Colonic mucosa (tissue), 4 donors: ENCODE results near the gene ZFP36. TPM values are rescaled to one million over a fixed set of nuclear protein-coding genes. Genes with fewer than 3 reads are reported as not detected.

Source experiments
- DNase-seq: peaks from one replicate; pipeline ENCODE4 v3.0.0-alpha.2; 2020
- H3K27ac ChIP-seq: fragments of 200-600 bp; one replicate; pipeline ENCODE4 v1.8.0; 2021
- H3K27me3 ChIP-seq: fragments of 200-600 bp; one replicate; pipeline ENCODE4 v1.8.0; 2021
- H3K36me3 ChIP-seq: fragments of 200-600 bp; one replicate; pipeline ENCODE4 v1.8.0; 2021
- H3K4me1 ChIP-seq: fragments of 200-600 bp; one replicate; pipeline ENCODE4 v1.8.0; 2021; ENCODE audit warnings: mild to moderate bottlenecking
- H3K4me3 ChIP-seq: fragments of 200-600 bp; one replicate; pipeline ENCODE4 v1.8.0; 2021
- H3K9ac ChIP-seq, 2 donors: one replicate each; pipeline ENCODE4 v1.7.0; 2013; ENCODE audit warnings: control low read depth in 2 of 2, low read depth in 2 of 2, low read length in 2 of 2
- H3K9me3 ChIP-seq: fragments of 200-600 bp; one replicate; pipeline ENCODE4 v1.8.0; 2021
- CTCF ChIP-seq: fragments of 200-600 bp; IDR thresholded peaks from one replicate; pipeline ENCODE4 v1.8.0; 2022; ENCODE audit warnings: antibody characterized with exemption, mild to moderate bottlenecking
- intact Hi-C: fragments of 100-400 bp; cut with DNase I; formaldehyde crosslinking; loops from one replicate; pipeline ENCODE4 v1.14.1; 2022
- total RNA-seq, 2 donors: library from RNA; stranded (reverse); fragmentation: NEBNext Ultra II Directional in 1 of 2; extraction: Animal tissue kit (Norgen Biotek cat#: 25700) in 1 of 2; gene quantifications; one replicate each; pipeline ENCODE4 v1.2.1, GENCODE V29; 2021
- donor health status: healthy.
- donor health status: DM: no; HTN: no; CAD: no.
- donor health status: DM: no; HTN: no; CAD: no.

ZFP36 gene
- total RNA-seq, 2 donors from 2014 or later: 120 to 121 TPM

- no peak overlapping the region for H3K4me3 ChIP-seq
- DNase-seq: no peak
- no peak for TF ChIP-seq CTCF
- no peak overlapping the region for H3K27ac ChIP-seq
- intact Hi-C loops: no loop called here
- H3K4me1 ChIP-seq: peaks cover 2% of the 10 kb centered on the region
- H3K9ac ChIP-seq: no peak overlapping the region
- H3K36me3 ChIP-seq: no peaks in the 10 kb centered on the region
- peaks cover 15% of the 10 kb centered on the region for H3K27me3 ChIP-seq
- H3K9me3 ChIP-seq: no peaks in the 10 kb centered on the region
Measured at GRCh38 chr19:39416152-39417120, 9.8 kb downstream of the ZFP36 start.

- H3K27ac ChIP-seq: no peak overlapping the region
- intact Hi-C loops: no loop called here
- H3K27me3 ChIP-seq: peaks cover 15% of the 10 kb centered on the region
- no peaks in the 10 kb centered on the region for H3K4me1 ChIP-seq
- H3K9me3 ChIP-seq: no peaks in the 10 kb centered on the region
- no peak overlapping the region for H3K9ac ChIP-seq
- H3K36me3 ChIP-seq: no peaks in the 10 kb centered on the region
- no peak for TF ChIP-seq CTCF
- no peak overlapping the region for H3K4me3 ChIP-seq
- no peak for DNase-seq
Measured at GRCh38 chr19:39417463-39418181, 11.0 kb downstream of the ZFP36 start.

- H3K4me3 ChIP-seq: no peak overlapping the region
- peaks cover 1% of the 10 kb centered on the region for H3K27me3 ChIP-seq
- no peaks in the 10 kb centered on the region for H3K4me1 ChIP-seq
- no peak overlapping the region for H3K9ac ChIP-seq
- no peak for DNase-seq
- no peak for TF ChIP-seq CTCF
- H3K36me3 ChIP-seq: no peaks in the 10 kb centered on the region
- H3K27ac ChIP-seq: no peak overlapping the region
- intact Hi-C loops: no loop called here
- no peaks in the 10 kb centered on the region for H3K9me3 ChIP-seq
Measured at GRCh38 chr19:39419003-39419402, 12.4 kb downstream of the ZFP36 start.

- Histone ChIP-seq H3K9ac (no peak overlapping the region), H3K4me3 (no peak overlapping the region), H3K27me3 (no peaks in the 10 kb centered on the region), H3K4me1 (no peaks in the 10 kb centered on the region), H3K36me3 (no peaks in the 10 kb centered on the region), H3K9me3 (no peaks in the 10 kb centered on the region), H3K27ac (no peak overlapping the region)
- no peak for DNase-seq
- no peak for TF ChIP-seq CTCF
- intact Hi-C loops: no loop called here
Measured at GRCh38 chr19:39420769-39421168, 14.1 kb downstream of the ZFP36 start.

- Histone ChIP-seq H3K4me1 (no peaks in the 10 kb centered on the region), H3K9me3 (no peaks in the 10 kb centered on the region), H3K9ac (no peak overlapping the region), H3K27me3 (no peaks in the 10 kb centered on the region), H3K4me3 (no peak overlapping the region), H3K27ac (no peak overlapping the region), H3K36me3 (no peaks in the 10 kb centered on the region)
- intact Hi-C loops: no loop called here
- DNase-seq: no peak
- no peak for TF ChIP-seq CTCF
Measured at GRCh38 chr19:39422020-39422419, 15.4 kb downstream of the ZFP36 start.
